ENCODE data around the gene PIEZO1.

Gene PIEZO1

DNA sequence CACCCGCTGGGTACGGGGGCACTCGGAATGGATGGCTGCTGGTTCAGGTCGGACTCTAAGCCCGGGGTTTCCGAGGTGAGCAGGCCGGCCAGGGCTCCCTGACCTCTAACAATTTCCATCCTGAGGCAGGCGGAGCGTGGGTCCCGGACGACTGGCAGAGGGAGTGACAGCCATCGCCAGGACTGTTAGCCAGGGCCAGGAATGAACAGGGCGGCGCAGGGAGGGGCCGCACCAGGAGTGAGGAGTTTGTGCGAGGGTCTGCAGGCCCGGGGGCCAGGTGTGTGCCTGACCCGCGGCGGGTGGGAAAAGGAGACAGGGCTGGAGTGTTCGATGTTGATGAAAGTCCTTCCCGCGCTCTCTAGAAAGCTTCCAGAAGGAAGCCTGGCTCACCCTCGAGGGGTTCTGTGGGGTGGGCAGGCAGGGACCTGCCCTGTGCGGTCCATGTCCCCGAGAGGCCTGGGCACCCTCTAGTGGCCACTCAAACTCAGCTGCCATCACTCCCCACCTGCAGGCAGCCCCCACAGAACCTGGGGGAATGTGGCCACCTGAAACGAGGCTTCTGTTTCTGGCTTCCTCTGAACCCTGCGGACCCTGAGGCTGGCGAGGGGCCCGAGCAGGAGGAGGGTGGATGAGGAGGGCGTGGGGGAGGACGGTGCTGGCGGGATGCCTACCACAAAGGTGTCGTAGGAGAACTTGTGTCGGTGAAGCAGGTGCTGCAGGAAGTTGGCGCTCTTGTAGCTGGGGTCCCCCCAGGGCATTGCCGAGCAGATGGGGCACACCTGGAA, 87.0 kb downstream of the PIEZO1 start:
- no peak for DNase-seq

DNA sequence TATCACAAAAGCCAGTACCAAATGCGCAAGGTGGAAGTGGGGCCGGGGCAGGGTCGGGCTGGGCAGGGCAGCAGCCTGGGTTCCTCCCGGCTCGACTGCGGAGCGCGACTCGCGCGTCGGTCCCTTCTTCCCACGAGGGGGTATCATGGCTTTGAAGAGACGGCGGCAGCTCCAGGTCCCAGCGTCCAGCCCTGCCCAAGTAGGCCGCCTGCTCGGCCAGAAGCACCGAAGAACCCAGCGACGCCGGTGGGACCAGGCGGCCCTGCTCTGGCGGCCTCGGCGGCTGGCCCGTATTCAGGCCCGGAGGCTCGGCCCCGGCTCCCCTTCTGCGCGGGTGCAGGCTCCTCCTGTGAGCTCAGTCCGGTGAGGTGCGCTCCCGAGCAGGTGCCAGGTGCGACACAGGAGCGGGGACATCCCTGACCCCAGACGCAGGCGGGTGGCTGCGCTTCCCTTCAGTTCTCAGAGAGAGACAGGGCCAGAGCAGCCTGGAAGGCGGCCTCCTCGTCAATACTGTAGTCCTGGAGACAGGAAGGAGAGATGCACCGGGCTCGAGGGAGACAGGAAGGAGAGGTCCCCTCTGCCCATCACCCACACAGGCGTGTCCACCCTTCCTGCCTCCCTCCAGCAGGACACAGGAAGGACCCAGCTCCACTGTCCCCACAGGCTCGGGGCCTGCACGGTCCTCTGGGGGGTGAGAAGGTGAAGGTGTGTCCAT, 87.7 kb downstream of the PIEZO1 start:
- DNase-seq, result no peak

DNA sequence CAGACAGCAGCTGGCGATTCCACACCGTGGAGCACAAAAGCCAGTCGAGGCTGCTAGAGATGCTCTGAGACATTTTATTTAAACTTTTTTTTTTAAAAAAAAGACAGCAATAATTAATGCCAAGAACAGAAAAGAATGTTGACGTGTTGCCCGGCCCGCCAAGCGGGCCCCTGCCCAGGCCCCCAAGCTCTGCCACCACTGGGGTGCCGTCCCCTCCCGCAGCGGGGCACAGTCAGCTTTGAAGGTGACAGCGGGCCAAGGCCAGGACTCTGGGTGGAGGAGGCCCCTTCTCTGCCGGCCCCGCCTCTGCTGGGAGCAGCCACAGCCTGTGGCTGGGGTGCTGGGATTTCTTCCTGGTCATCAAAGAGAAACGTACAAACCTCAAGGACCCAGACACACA, 88.6 kb downstream of the PIEZO1 start:
- no peak for DNase-seq

DNA sequence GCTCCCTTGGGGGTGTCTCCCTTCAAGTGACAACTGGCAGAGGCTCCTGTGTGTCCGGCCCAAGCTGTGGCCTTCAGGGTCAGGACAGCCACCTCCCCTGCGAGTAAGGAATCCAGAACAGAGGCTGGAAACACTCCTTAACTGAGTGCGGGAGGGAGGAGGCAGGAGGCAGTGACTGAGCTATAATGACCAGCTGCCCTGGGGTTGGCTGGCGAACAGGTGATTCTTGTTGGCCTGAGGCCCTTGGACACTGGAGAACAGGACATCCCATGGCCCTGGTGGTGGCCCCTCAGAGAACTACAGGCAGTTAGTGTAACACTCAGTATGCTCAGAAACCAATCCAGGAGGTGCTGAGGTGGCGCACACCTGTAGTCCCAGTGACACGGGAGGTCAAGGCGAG, 89.3 kb downstream of the PIEZO1 start:
- no peak for DNase-seq

DNA sequence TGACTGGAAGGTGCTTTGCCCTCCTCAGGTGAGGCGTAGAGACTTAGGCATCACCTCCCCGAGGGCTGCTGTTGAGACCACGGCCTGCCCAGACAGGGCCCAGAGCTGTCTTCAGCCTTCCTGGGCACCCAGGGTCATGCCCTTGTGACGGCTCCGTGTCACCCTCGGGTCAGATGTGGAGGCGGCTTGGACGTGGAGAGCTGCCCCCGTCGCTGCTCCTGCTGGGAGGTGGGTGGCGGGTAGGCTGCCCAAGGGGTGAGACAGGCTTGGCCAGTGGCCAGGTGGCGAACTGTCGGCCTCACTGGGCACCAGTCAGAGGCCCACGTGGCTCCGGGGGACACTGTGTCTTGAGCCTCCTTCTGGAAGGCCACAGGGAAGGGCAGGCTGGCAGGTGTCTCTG, 89.8 kb downstream of the PIEZO1 start:
- no peak for DNase-seq

DNA sequence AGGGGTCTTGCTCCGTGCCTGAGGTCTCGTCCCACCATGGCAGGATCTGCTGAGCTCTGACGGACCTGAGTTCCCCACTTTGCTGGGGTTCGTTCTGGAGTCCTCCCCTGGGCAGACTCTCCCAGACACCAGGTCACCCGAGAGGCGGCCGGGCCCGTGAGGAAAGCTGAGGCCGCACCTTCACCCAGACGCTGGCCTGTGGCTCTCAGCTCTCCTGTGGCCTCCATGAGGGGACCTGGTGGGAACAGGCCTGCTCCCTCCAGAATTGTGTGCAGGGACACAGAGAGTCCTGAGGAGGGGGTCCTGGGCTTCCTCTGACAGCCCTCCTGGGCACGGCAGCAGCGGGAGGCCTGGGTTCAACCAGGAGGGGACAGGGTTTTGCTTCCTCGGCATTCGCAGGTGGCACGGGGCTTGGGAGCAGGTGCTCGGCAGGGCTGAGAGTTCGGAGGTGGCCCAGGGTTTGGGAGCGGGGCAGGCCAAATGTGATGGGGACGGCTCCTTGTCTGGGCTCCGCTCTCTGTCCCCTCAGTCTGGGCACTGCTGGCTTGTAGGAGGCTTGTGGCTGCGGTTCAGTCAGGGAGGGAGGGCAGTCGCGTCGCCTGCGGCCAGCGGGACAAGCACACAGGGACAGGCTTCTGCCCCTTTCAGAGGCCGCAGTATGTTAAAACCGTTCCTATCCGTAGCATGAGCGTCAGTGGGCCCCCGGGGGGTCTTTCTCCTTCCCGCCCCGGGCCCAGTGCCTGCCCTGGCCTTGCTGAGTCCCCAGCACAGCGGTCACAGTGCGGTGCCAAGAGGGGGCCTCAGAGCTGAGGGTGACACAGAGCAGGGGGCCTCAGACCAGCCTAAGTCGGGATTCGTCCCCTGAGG, 90.6 kb downstream of the PIEZO1 start:
- no peak for DNase-seq

DNA sequence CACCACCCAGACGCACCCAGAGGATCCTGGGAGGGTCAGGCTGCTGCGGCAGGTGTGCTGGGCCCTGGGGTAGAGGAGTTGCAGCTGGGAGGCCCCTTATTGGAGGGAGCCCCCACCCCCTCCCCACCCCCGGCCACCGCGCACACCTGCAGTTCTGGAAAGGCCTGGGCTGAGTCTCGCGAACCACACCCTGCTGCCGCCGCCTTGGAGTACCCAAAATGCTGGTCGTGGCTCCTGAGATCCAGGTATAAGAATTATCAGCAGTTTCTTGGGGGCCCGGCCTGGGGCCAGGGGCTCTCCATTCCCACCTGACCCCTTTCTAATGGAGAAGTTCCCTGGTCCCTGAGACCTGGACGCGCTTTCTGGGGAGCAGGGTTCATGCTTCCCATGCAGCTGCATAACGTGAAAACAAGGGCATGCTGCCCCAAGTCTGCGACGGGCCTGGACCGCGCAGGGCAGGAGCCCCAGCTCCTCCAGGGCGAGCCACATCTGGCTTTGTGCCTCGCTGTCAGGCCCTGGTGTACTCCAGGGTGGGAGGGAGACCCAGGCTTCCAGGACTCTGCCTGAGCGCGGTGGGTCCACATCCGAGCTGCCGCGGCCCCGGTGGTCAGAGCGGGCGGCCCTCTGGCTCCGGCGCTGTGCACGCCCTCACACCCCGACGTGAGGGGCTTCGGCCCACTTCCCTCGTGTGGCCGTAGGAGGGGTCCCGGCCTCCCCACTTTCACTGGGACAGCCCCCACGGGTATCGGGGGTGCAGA, 91.4 kb downstream of the PIEZO1 start:
- no peak for DNase-seq

DNA sequence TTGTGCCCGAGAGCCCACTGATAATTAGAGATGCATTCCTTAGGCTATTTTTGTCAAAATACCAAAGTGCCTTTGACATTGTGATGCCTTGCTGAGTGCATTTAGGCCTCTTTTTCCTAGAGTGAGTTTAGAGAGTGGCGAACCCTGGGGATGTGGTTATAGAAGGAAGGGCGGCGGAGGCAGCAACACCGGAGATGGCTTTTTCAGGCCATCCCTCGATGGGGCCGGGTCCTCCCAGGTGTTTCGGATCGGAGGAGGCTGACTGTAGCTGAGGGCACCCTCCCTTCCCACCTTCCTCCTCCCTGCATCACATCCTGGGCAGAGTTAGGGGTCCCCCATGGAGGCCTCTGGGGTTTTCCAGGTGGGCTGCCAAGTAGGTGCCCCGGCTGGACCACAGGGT, 92.2 kb downstream of the PIEZO1 start:
- DNase-seq, result no peak

DNA sequence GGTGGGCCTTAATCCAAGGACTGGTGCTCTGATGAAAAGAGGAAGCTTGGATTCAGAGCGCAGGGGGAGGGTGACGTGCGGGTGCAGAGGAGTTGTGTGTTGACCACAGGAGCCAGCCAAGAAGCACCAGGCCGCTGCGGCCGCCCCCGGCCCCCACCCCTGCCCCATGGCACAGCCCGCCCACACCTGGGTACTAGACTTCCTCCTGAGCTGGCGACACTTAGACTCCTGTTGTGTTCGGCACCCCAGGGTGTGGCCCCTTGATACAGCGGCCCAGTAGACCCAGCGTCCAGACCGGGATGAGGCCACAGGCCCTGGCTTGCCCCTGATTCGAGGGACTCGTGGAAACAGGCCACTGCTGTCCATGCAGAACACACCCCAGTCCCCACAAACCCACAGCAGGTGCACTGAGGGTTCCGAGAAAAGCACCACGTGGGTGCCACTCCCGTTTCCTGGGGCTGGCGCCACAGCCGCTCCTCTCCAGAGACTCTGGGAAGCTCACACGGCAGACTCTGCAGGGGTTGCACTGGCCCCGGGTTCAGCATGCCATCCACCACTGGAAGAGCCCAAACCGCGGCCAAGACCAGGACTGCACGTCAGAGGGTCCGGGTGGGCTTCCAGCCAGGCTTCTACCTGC, 93.0 kb downstream of the PIEZO1 start:
- DNase-seq, result peak; percentile 45

DNA sequence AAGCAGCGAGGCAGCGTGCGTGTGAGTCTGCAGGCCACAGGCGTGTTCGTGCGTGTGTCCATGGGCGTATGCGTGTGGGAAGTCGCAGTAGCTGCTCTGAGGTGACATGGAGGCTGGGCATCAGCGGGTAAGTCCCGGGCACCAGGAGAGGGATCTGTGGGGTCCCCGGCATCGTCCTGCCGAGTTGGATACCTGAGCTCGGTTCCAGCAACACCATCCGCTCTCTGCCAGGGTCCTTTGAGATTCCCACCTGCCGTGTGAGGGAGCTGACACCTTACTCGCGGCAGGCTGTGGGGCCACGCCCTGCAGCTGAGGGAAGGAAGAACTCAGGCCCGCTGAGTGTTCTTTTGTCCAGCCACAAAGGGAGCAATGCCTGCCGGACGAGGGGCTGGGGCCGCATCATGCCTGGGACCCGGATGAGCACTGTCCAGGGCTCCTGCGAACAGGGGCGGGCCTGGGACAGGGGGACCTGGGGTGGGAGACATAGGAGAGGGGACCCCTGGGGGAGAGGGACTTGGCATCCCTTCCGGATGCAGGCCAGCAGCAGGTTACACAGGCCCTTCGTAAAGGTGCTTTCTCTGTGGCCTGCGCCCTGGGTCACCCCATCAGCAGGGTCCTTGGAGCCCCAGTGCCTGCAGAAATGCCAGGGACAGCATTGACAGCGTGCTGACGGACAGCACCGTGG, 93.7 kb downstream of the PIEZO1 start:
- no peak for DNase-seq

DNA sequence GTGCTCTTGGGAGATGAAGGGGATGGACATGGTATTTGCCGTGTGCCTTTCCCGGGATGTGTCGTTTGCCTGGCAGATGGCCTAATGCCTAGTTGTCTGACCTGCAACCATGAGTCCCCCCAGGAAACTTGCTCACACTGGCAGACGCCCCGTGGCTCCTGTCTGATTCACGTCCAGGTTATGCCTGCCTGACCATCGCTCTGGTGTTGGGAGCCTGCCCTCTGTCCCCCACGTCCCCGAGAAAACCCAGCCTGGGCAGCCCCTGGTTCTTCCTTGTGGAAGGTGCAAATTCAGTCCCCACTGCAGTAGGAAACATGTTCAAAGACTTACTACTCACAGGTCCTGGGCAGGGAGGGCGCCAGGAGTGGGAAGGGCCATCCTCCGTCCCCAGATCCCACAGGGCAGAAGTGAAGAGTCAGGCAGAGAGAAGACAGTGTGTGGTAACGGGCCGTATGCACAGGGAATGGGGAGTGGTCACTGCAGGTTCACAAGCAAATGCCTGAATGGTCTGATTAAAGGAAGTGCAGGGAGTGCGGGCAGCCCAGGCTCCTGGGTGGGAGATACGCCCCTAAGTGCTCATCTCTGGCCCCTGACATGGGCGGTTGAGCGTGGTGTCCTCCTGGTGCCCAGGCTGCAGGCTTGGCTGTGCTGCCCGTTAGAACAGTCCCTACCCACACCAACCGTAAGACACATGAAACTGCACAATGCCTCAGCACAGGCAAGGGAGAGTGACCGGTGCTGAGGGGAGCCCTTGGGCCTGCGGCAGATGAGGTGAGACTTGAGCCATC, 94.5 kb downstream of the PIEZO1 start:
- no peak for DNase-seq

DNA sequence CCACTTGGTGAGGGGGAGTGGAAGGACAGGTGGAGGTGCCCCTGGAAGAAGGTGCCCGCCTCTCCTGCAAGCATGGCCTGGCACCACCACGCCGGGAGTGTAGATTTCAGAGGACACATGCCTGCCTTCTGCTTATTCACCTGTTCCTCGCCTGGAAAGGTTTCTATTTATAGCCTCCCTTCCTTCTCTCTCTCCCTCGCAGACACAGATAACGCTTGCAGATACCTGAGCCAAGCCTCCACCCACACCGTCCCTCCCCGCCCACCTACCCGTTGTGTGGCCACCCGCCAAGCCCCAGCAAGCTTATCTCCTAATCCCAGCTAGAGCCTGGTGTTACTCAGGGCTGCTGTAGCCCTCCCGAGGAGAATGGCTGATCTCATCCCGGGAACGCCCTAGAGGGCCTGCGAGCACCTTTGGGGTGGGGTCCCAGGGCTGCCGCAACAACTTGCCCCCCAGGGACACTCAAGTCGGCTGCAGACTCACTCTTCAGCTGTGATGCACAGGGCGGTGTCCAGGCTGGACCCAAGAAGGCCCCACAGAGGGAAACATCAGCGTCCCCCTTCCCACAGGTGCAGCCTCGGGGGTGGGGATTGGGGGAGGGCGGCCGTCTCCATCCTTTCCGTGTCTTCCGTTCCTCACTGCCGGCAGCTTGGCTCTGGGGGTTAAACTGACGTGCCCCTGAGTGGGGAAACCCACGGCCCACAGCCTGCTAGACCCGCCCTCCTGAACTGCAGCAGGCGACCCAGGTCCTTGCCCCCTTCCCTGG, 96.8 kb downstream of the PIEZO1 start:
- no peak for DNase-seq

DNA sequence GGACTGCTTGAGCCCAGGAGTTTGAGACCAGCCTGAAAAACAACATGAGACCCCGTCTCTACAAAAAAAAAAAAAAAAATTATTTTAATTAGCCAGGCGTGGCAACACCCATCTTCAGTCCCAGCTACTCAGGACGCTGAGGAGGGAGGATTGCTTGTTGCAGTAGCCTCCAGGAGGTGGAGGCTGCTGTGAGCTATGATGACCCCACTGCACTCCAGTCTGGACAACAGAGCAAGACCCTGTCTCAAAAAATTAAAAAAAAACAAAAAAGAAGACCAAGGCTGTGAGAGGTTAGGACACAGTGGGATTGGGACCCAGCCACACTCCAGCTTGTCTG, 97.4 kb downstream of the PIEZO1 start:
- no peak for DNase-seq

DNA sequence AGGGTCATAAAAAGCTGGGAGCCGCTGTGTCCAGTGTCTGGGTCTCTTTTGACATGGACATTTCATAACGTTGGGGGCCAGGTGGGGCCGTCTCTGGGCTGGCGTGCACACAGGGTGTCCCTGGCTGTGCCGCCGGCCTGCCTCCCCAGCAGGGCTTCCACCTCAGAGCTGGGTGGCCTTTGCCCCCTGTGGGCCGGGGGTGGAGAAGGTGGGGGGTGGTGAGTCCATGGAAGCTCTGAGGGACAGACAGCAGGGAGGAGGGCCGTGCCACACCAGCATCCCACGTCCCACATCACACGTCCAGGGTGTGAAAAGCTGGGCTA, 97.8 kb downstream of the PIEZO1 start:
- DNase-seq, result no peak

DNA sequence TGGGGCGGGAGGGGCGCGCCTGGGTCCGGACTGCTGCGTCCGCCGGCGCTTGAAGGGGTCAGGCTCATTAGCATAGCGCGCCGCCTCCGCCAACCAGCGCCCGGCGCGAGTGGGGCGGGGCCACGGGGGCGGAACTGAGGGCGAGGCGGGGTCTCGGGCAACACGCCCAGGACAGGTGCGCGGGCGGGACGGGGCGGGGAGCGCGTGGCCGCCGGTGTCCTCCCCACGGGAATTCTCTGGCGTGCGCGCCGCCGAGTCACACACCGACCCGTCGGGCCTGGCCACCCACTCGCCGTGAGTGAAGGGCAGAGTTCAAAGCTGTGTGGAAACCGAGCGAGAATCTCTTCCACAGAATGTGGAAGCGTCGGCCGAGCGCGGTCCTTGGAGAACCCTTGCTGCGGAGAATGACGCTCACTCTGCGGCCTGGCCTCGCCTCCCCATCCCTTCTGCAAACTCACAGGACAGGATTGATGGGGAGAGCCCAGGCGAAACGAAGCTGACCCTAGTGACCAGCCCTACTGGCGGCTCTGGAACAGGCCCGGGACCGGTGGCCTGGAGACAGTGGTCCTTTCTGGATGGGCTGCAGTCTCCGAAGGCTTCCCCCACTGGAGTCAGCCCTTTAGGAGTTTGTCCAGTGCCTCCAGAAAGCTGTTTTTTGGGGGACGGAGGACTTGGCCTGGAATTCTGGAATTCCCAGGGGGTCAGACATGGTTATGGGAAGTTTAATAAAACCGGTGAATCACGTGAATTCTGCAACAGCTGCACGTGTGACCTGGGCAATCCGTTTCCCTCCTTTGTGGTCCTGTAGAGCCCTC, 98.4 kb downstream of the PIEZO1 start, which contains the start of gene SNAI3:
Gene SNAI3, minus strand, starts transcription at position 69 of the 815 bp plus-strand sequence. CDS start 101 bp downstream, outside the sequence.
- DNase-seq, result peak; percentile 78

DNA sequence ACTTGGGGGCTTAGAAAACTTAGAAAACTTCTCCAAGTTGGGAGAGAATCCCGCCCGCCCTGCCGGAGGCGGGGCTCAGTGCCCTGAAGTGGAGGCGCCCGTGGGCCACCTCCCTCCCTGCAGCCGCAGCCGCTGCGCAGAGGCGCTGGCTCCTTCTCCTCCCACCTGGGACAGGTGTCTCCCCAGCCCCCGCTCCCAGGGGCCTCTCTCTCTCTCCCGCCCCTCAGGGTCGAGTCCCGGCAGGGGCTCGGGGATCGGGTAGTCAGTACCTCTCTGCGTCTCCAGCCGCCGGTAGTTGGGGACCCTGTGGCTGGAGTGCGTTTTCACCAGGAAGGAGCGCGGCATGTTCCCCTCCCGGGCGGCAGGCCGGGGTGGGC, 99.0 kb downstream of the PIEZO1 start:
- peak; percentile 27 for DNase-seq

DNA sequence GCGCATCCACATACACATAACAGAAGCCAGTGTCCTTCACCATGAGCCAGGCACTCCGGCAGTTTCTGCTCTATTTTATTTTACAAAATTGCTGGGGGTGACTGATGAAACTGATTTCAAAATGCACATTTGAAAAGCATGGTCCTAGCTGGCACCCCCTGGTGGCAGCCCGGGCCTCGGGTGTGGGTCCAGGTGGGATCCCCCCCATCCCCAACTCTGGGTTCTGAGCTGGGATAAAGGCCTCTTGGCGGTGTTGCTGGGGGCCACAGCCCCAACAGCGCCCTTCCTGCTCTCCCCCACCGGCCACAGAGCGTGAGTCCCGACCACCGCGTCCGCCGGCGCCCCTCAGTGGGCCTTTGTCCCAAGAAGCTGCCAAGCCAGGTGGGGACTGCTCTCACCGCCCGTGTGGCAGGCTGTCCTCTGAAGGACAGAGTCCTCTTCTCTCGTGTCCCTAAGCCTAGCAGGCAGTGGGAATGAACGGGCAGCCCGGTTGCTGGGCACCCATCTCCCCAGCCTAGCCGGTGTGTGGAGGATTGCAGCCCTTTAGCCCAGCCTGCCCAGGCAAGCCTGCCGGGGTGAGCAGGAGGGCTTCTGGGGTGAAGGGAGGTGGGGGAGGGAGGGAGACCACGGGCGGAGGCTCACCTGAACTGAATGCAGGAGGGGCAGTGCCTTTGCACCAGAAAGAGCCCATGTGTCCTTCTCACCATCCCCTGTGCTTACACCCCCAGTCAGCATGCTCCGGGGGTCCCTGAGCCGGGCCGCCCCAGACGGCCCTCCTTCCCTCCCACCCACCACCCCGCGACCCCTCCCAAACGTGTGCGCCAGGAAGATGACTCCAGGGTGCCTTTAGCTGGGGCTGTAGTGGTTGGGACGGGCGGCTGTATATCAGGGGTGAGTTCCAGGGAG, 99.6 kb downstream of the PIEZO1 start:
- peak; percentile 58 for DNase-seq

DNA sequence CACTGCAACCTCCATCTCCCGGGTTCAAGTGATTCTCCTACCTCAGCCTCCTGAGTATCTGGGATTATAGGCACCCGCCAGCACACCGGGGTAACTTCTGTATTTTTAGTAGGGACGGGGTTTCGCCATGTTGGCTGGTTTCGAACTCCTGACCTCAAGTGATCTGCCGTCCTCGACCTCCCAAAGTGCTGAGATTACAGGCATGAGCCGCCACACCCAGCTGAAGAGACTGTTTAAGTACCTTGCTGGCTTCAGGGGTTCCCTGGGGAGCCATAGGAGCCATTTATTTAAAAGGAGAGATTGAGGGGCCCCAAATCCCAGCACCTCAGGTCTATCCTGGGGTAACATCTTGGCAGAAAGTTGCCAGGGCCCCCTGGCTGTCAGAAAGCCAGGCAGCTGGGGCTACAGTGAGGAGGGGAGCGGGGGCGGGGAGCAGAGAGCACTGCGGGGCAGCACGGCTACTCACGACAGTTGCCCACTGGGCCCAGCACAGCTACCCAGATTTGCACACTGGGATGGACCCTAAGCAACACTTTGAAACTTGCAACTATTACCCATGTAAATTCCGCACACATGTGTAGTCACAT, 100.4 kb downstream of the PIEZO1 start:
- no peak for DNase-seq
